KBM-7 (cell line): Measurements from ENCODE around the gene NANP.

Source experiments
- DNase-seq: peaks from one replicate; pipeline ENCODE4 v3.0.0-alpha.2; 2015
- in situ Hi-C: fragments of 300-500 bp; cut with MboI; formaldehyde crosslinking; loops from 2 replicates; pipeline ENCODE4 v1.14.3; 2020; ENCODE audit warnings: low sequenced_read_pairs, low pct_unique_long_range_greater_than_20kb, mixed read lengths

NANP gene

GRCh38 chr20:25576783-25577530 is 46.9 kb downstream of the NANP start:
- DNase-seq, result no peak
- in situ Hi-C loops, result no loop called here

- in situ Hi-C loops, result no loop called here
- DNase-seq, result peak; percentile 23
Observed at GRCh38 chr20:25574411-25574810, 49.4 kb downstream of the NANP start.

GRCh38 chr20:25573288-25574251 is 50.2 kb downstream of the NANP start:
- in situ Hi-C loops, result no loop called here

GRCh38 chr20:25571817-25572216 is 52.0 kb downstream of the NANP start:
- in situ Hi-C loops, result no loop called here
- no peak for DNase-seq

More at GRCh38 chr20:25573288-25574251, 50.2 kb downstream of the NANP start:
- DNase-seq, result no peak

- DNase-seq, result no peak
- in situ Hi-C loops, result no loop called here
Observed at GRCh38 chr20:25571240-25571639, 52.6 kb downstream of the NANP start.

GRCh38 chr20:25570148-25570530 is 53.7 kb downstream of the NANP start:
- in situ Hi-C loops, result no loop called here
- no peak for DNase-seq

GRCh38 chr20:25567286-25567685 is 56.5 kb downstream of the NANP start:
- DNase-seq, result no peak
- in situ Hi-C loops, result no loop called here

GRCh38 chr20:25566821-25567220 is 57.0 kb downstream of the NANP start:
- DNase-seq, result no peak
- in situ Hi-C loops, result no loop called here

- in situ Hi-C loops, result no loop called here
- DNase-seq, result no peak
Observed at GRCh38 chr20:25565578-25566157, 58.1 kb downstream of the NANP start.

- DNase-seq, result no peak
- in situ Hi-C loops, result no loop called here
Observed at GRCh38 chr20:25563876-25564275, 59.9 kb downstream of the NANP start.

GRCh38 chr20:25563362-25563761 is 60.5 kb downstream of the NANP start:
- DNase-seq, result no peak
- in situ Hi-C loops, result no loop called here
